ENCODE data around the gene TFAP2E. TPM values are rescaled to one million over a fixed set of nuclear protein-coding genes. Genes with fewer than 3 reads are reported as not detected.

Gene TFAP2E
- total and polyA plus RNA-seq, 7 donors: 0.27 to 1.2 (median 0.55) TPM; not detected in 2

DNA sequence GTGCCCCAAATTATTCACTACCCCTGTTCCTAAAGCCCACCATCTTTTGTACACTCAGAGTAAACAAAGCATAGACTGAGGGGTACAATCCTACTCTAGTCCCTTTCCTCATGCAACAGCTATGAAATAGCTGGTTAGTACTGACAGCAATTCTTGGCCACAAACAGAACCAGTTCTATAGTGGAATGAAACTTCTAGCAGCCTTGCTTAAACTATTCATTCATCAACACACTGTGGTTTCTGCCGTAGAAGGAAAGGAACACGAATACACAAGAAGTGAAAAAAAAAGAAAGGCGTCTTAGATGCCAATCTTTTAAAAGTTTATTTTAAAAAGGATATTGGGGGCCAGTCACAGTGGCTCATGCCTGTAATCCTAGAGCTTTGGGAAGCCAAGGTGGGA is 58.3 kb downstream of the TFAP2E start:
- Histone ChIP-seq H3K9me3 (no peaks in the 10 kb centered on the region), H3K27me3 (no peaks in the 10 kb centered on the region), H3K4me3 (no peak overlapping the region), H3K4me1 (peaks cover 0 to 3% (median 1%) of the 10 kb centered on the region in 4 donors), H3K36me3 (peaks cover 0 to 77% (median 51%) of the 10 kb centered on the region in 4 donors), H3K27ac (no peak overlapping the region)
- no peak for TF ChIP-seq EP300 (IDR thresholded peaks at IDR 0.05)
- TF ChIP-seq POLR2AphosphoS5 (IDR thresholded peaks at IDR 0.05): no peak
- TF ChIP-seq POLR2A (IDR thresholded peaks at IDR 0.05): no peak
- no peak for TF ChIP-seq CTCF (IDR thresholded peaks at IDR 0.05)
- 91 to 93% methylated on average over 3 of the region's 3 CpGs for WGBS, 2 donors
- intact Hi-C loops (cut with DNase I): no loop called here
- no peak for DNase-seq

- H3K27ac ChIP-seq: no peak overlapping the region
- H3K4me3 ChIP-seq: no peak overlapping the region
- H3K9me3 ChIP-seq: no peaks in the 10 kb centered on the region
- H3K27me3 ChIP-seq: no peaks in the 10 kb centered on the region
- peaks cover 0 to 23% (median 20%) of the 10 kb centered on the region in 4 donors for H3K4me1 ChIP-seq
- TF ChIP-seq POLR2AphosphoS5 (IDR thresholded peaks at IDR 0.05): no peak
- no peak for TF ChIP-seq POLR2A (IDR thresholded peaks at IDR 0.05)
- no peak for TF ChIP-seq CTCF (IDR thresholded peaks at IDR 0.05)
- no peak for TF ChIP-seq EP300 (IDR thresholded peaks at IDR 0.05)
- peaks cover 0 to 76% (median 51%) of the 10 kb centered on the region in 4 donors for H3K36me3 ChIP-seq
- intact Hi-C loops (cut with DNase I): no loop called here
- DNase-seq: no peak
Measured at GRCh38 chr1:35633547-35633946, 60.4 kb downstream of the TFAP2E start.

DNA sequence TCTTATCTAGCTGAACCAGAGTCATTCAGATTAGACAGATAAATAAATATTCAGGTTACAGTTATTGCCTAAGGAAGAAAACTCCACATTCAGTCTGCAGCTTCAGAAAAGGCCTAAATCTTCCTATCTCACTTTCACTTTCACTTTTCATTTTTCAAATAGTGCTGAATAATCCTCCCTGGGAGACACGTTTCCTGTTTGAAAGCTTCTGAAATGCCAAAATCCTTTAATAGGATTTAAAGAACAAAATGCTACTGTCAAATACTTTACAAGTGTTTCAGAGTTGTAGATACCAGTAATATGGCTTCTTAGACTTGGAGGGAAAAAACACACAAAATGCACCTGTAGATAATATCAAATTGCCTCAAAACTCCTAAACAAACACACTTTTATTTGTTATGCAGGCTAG is 64.3 kb downstream of the TFAP2E start:
- Histone ChIP-seq H3K27me3 (no peaks in the 10 kb centered on the region), H3K27ac (peak overlapping the region; percentile 46 to 79 (median 64))
- 0% methylated on average over 1 of the region's 1 CpG for WGBS, 2 donors

GRCh38 chr1:35640380-35641232 is 67.5 kb downstream of the TFAP2E start:
- Histone ChIP-seq H3K27me3 (no peaks in the 10 kb centered on the region), H3K36me3 (peaks cover 0 to 6% (median 0%) of the 10 kb centered on the region in 4 donors), H3K27ac (peak overlapping the region; percentile 88 to 95 (median 90)), H3K9me3 (no peaks in the 10 kb centered on the region), H3K4me3 (peak overlapping the region; percentile 65 to 87 (median 74)), H3K4me1 (peaks cover 0 to 51% (median 45%) of the 10 kb centered on the region in 4 donors)
- no peak for DNase-seq
- 17 to 18% methylated on average over 29 of the region's 29 CpGs for WGBS, 2 donors
- TF ChIP-seq CTCF (IDR thresholded peaks at IDR 0.05): no peak
- TF ChIP-seq EP300 (IDR thresholded peaks at IDR 0.05): no peak
- TF ChIP-seq POLR2A (IDR thresholded peaks at IDR 0.05): no peak
- TF ChIP-seq POLR2AphosphoS5 (IDR thresholded peaks at IDR 0.05): no peak
- intact Hi-C loops (cut with DNase I): loop anchor here (2.0 to 5.0 kb wide), 3 partner anchors 78 to 132 kb away; partner anchors contain the start of gene C1orf216

More for the DNA sequence above, 64.3 kb downstream of the TFAP2E start:
- Histone ChIP-seq H3K4me3 (peak overlapping the region in 3 of 4 donors; percentile 25 to 30 (median 27)), H3K9me3 (no peaks in the 10 kb centered on the region), H3K4me1 (peaks cover 0 to 49% (median 44%) of the 10 kb centered on the region in 4 donors), H3K36me3 (peaks cover 0 to 38% (median 24%) of the 10 kb centered on the region in 4 donors)
- peak in 1 of 4 donors; percentile 7 for TF ChIP-seq POLR2AphosphoS5 (IDR thresholded peaks at IDR 0.05)
- TF ChIP-seq CTCF (IDR thresholded peaks at IDR 0.05): no peak
- intact Hi-C loops (cut with DNase I): no loop called here
- DNase-seq: no peak

Measured in sigmoid colon (tissue), 7 donors.